HUES6 (cell line): ENCODE data around the gene MAP1B.

Source experiments
- H3K27ac ChIP-seq: 2 replicates; pipeline ENCODE4 v1.7.0; 2013; ENCODE audit warnings: low read depth, mild to moderate bottlenecking, low read length, inconsistent platforms
- H3K27me3 ChIP-seq: 2 replicates; pipeline ENCODE4 v1.6.1; 2013; ENCODE audit warnings: low read length; ENCODE audit not compliant: control insufficient read depth, insufficient read depth
- H3K36me3 ChIP-seq: 2 replicates; pipeline ENCODE4 v1.6.1; 2013; ENCODE audit warnings: low read length; ENCODE audit not compliant: control insufficient read depth, insufficient read depth
- H3K4me1 ChIP-seq: 2 replicates; pipeline ENCODE4 v1.6.1; 2013; ENCODE audit warnings: low read length; ENCODE audit not compliant: control insufficient read depth, insufficient read depth
- H3K4me3 ChIP-seq: 2 replicates; pipeline ENCODE4 v1.5.1; 2013; ENCODE audit warnings: low read depth, low read length
- H3K9ac ChIP-seq: one replicate; pipeline ENCODE4 v1.6.1; 2013; ENCODE audit warnings: mild to moderate bottlenecking, low read length
- H3K9me3 ChIP-seq: 2 replicates; pipeline ENCODE4 v1.6.1; 2013; ENCODE audit warnings: low read depth, low read length; ENCODE audit not compliant: control insufficient read depth, insufficient read depth

Gene MAP1B

GRCh38 chr5:72117307-72117706 lies 10.0 kb downstream of the MAP1B start:
- no peak overlapping the region for H3K9ac ChIP-seq
- peaks cover 64% of the 10 kb centered on the region for H3K36me3 ChIP-seq
- no peaks in the 10 kb centered on the region for H3K27me3 ChIP-seq
- H3K4me3 ChIP-seq = no peak overlapping the region
- no peak overlapping the region for H3K27ac ChIP-seq
- H3K9me3 ChIP-seq = no peaks in the 10 kb centered on the region
- H3K4me1 ChIP-seq = peaks cover 25% of the 10 kb centered on the region

GRCh38 chr5:72121052-72121779 lies 13.9 kb downstream of the MAP1B start:
- no peaks in the 10 kb centered on the region for H3K9me3 ChIP-seq
- H3K36me3 ChIP-seq = peaks cover 47% of the 10 kb centered on the region
- no peaks in the 10 kb centered on the region for H3K27me3 ChIP-seq
- no peak overlapping the region for H3K27ac ChIP-seq
- H3K4me1 ChIP-seq = peaks cover 50% of the 10 kb centered on the region
- no peak overlapping the region for H3K4me3 ChIP-seq
- H3K9ac ChIP-seq = no peak overlapping the region

GRCh38 chr5:72121780-72122445 lies 14.6 kb downstream of the MAP1B start:
- Histone ChIP-seq H3K4me3 (0 out of 2 replicates have a peak overlapping the region, but pooled peaks have one; percentile 10), H3K4me1 (peaks cover 50% of the 10 kb centered on the region), H3K9me3 (no peaks in the 10 kb centered on the region), H3K36me3 (peaks cover 47% of the 10 kb centered on the region), H3K9ac (peak overlapping the region; percentile 10), H3K27ac (no peak overlapping the region), H3K27me3 (no peaks in the 10 kb centered on the region)

GRCh38 chr5:72122602-72123001 lies 15.3 kb downstream of the MAP1B start:
- Histone ChIP-seq H3K27ac (no peak overlapping the region), H3K4me3 (no peak overlapping the region), H3K4me1 (peaks cover 50% of the 10 kb centered on the region), H3K9me3 (no peaks in the 10 kb centered on the region), H3K9ac (no peak overlapping the region), H3K36me3 (peaks cover 46% of the 10 kb centered on the region), H3K27me3 (no peaks in the 10 kb centered on the region)

GRCh38 chr5:72123764-72124376 lies 16.6 kb downstream of the MAP1B start:
- Histone ChIP-seq H3K4me3 (no peak overlapping the region), H3K27ac (no peak overlapping the region), H3K27me3 (no peaks in the 10 kb centered on the region), H3K4me1 (peaks cover 50% of the 10 kb centered on the region), H3K9ac (no peak overlapping the region), H3K9me3 (no peaks in the 10 kb centered on the region), H3K36me3 (peaks cover 40% of the 10 kb centered on the region)

- H3K27ac ChIP-seq = no peak overlapping the region
- H3K4me3 ChIP-seq = no peak overlapping the region
- no peaks in the 10 kb centered on the region for H3K9me3 ChIP-seq
- H3K27me3 ChIP-seq = no peaks in the 10 kb centered on the region
- no peak overlapping the region for H3K9ac ChIP-seq
- peaks cover 33% of the 10 kb centered on the region for H3K36me3 ChIP-seq
- H3K4me1 ChIP-seq = peaks cover 50% of the 10 kb centered on the region
These were observed 18.1 kb downstream of the MAP1B start for GRCh38 chr5:72125271-72125940.

GRCh38 chr5:72125941-72126620 lies 18.8 kb downstream of the MAP1B start:
- no peaks in the 10 kb centered on the region for H3K9me3 ChIP-seq
- peaks cover 30% of the 10 kb centered on the region for H3K36me3 ChIP-seq
- H3K4me1 ChIP-seq = peaks cover 44% of the 10 kb centered on the region
- H3K27me3 ChIP-seq = no peaks in the 10 kb centered on the region
- no peak overlapping the region for H3K4me3 ChIP-seq
- H3K27ac ChIP-seq = no peak overlapping the region
- H3K9ac ChIP-seq = no peak overlapping the region

- Histone ChIP-seq H3K27ac (no peak overlapping the region), H3K36me3 (peaks cover 34% of the 10 kb centered on the region), H3K4me1 (peaks cover 37% of the 10 kb centered on the region)
These were observed 19.5 kb downstream of the MAP1B start for GRCh38 chr5:72126796-72127195.

GRCh38 chr5:72129725-72130124 lies 22.4 kb downstream of the MAP1B start:
- Histone ChIP-seq H3K4me1 (peaks cover 24% of the 10 kb centered on the region), H3K4me3 (no peak overlapping the region), H3K36me3 (peaks cover 29% of the 10 kb centered on the region), H3K27me3 (no peaks in the 10 kb centered on the region), H3K9me3 (no peaks in the 10 kb centered on the region), H3K27ac (no peak overlapping the region), H3K9ac (no peak overlapping the region)

More at GRCh38 chr5:72126796-72127195, 19.5 kb downstream of the MAP1B start:
- H3K9me3 ChIP-seq = no peaks in the 10 kb centered on the region
- H3K4me3 ChIP-seq = no peak overlapping the region
- H3K9ac ChIP-seq = no peak overlapping the region
- no peaks in the 10 kb centered on the region for H3K27me3 ChIP-seq

- Histone ChIP-seq H3K27me3 (no peaks in the 10 kb centered on the region), H3K27ac (no peak overlapping the region), H3K4me1 (peaks cover 18% of the 10 kb centered on the region), H3K36me3 (peaks cover 32% of the 10 kb centered on the region), H3K4me3 (no peak overlapping the region), H3K9ac (no peak overlapping the region), H3K9me3 (no peaks in the 10 kb centered on the region)
These were observed 23.1 kb downstream of the MAP1B start for GRCh38 chr5:72130351-72130761.
